Measurements from ENCODE around the gene VWC2. TPM values are rescaled to one million over a fixed set of nuclear protein-coding genes. Genes with fewer than 3 reads are reported as not detected.

VWC2 gene
- total RNA-seq, 2 donors from 2014 or later, result 0.11 TPM; not detected in 1

GRCh38 chr7:49894543-49894942 is 121.1 kb downstream of the VWC2 start:
- intact Hi-C loops (cut with DNase I), result no loop called here
- no peaks in the 10 kb centered on the region for H3K9me3 ChIP-seq
- H3K27me3 ChIP-seq (replicated peaks; ENCODE audit: insufficient read depth), result no peaks in the 10 kb centered on the region
- H3K4me1 ChIP-seq (replicated peaks), result no peaks in the 10 kb centered on the region
- H3K4me3 ChIP-seq, result no peak overlapping the region
- no peak for DNase-seq (ENCODE audit: low spot score)
- WGBS, result 95% methylated on average over 4 of the region's 4 CpGs
- TF ChIP-seq POLR2A (IDR thresholded peaks at IDR 0.05) (no peak), CTCF (IDR thresholded peaks at IDR 0.05) (no peak), POLR2AphosphoS5 (IDR thresholded peaks at IDR 0.05) (no peak)
- no peak overlapping the region for H3K27ac ChIP-seq
- H3K36me3 ChIP-seq, result no peaks in the 10 kb centered on the region

GRCh38 chr7:49911909-49912308 is 138.5 kb downstream of the VWC2 start:
- Histone ChIP-seq H3K4me3 (no peak overlapping the region), H3K36me3 (no peaks in the 10 kb centered on the region), H3K27me3 (replicated peaks; ENCODE audit: insufficient read depth) (no peaks in the 10 kb centered on the region), H3K4me1 (replicated peaks) (no peaks in the 10 kb centered on the region), H3K27ac (no peak overlapping the region), H3K9me3 (no peaks in the 10 kb centered on the region)
- 83% methylated on average over 8 of the region's 8 CpGs for WGBS
- no peak for DNase-seq (ENCODE audit: low spot score)
- intact Hi-C loops (cut with DNase I), result no loop called here
- TF ChIP-seq POLR2A (IDR thresholded peaks at IDR 0.05) (no peak), CTCF (IDR thresholded peaks at IDR 0.05) (no peak), POLR2AphosphoS5 (IDR thresholded peaks at IDR 0.05) (no peak)

- WGBS, result 86% methylated on average over 6 of the region's 6 CpGs
- TF ChIP-seq POLR2A (IDR thresholded peaks at IDR 0.05) (no peak), POLR2AphosphoS5 (IDR thresholded peaks at IDR 0.05) (no peak), CTCF (IDR thresholded peaks at IDR 0.05) (no peak)
- no peak overlapping the region for H3K4me3 ChIP-seq
Measured at GRCh38 chr7:49926720-49927119, 153.3 kb downstream of the VWC2 start.

GRCh38 chr7:49927631-49928030 is 154.2 kb downstream of the VWC2 start:
- Histone ChIP-seq H3K4me3 (no peak overlapping the region), H3K27ac (no peak overlapping the region), H3K9me3 (no peaks in the 10 kb centered on the region), H3K36me3 (no peaks in the 10 kb centered on the region), H3K27me3 (replicated peaks; ENCODE audit: insufficient read depth) (no peaks in the 10 kb centered on the region), H3K4me1 (replicated peaks) (no peaks in the 10 kb centered on the region)
- TF ChIP-seq POLR2AphosphoS5 (IDR thresholded peaks at IDR 0.05) (no peak), CTCF (IDR thresholded peaks at IDR 0.05) (no peak), POLR2A (IDR thresholded peaks at IDR 0.05) (no peak)
- no peak for DNase-seq (ENCODE audit: low spot score)
- 92% methylated on average over 5 of the region's 5 CpGs for WGBS
- intact Hi-C loops (cut with DNase I), result no loop called here

More at GRCh38 chr7:49926720-49927119, 153.3 kb downstream of the VWC2 start:
- Histone ChIP-seq H3K9me3 (no peaks in the 10 kb centered on the region), H3K27ac (no peak overlapping the region), H3K4me1 (replicated peaks) (no peaks in the 10 kb centered on the region), H3K27me3 (replicated peaks; ENCODE audit: insufficient read depth) (no peaks in the 10 kb centered on the region), H3K36me3 (no peaks in the 10 kb centered on the region)
- no peak for DNase-seq (ENCODE audit: low spot score)
- intact Hi-C loops (cut with DNase I), result no loop called here

DNA sequence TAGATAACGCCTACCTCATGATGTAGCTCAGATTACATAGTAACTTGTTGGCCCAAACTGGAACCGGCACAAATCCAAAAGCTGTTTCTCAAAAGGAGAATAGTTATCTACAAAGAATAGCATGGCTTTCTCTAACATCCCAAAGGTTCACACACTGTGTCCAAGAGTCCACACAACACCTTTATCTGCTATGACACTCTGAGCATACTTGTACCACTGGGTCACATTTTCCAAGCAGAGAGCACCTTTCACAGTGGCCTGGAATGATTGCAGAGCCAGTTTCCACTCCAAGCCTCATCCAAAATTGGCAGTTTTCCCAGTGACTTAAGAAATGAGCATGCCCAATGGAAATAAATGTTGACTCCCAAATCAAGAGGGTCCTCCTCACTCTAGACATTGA is 155.3 kb downstream of the VWC2 start:
- Histone ChIP-seq H3K9me3 (no peaks in the 10 kb centered on the region), H3K27ac (no peak overlapping the region), H3K4me3 (no peak overlapping the region), H3K4me1 (replicated peaks) (no peaks in the 10 kb centered on the region), H3K36me3 (no peaks in the 10 kb centered on the region), H3K27me3 (replicated peaks; ENCODE audit: insufficient read depth) (no peaks in the 10 kb centered on the region)
- intact Hi-C loops (cut with DNase I), result no loop called here
- DNase-seq (ENCODE audit: low spot score), result no peak
- 88% methylated on average over 2 of the region's 2 CpGs for WGBS
- TF ChIP-seq POLR2A (IDR thresholded peaks at IDR 0.05) (no peak), POLR2AphosphoS5 (IDR thresholded peaks at IDR 0.05) (no peak), CTCF (IDR thresholded peaks at IDR 0.05) (no peak)
